ENCODE data around the gene TNS3. TPM values are rescaled to one million over a fixed set of nuclear protein-coding genes. Genes with fewer than 3 reads are reported as not detected.

TNS3 gene
- total and polyA plus RNA-seq, 2 of the 13 experiments (the other 11 are each of a cell fraction or from before 2014, with no cell fraction given) = 52.9 to 55.7 TPM

GRCh38 chr7:47549916-47550315 is 32.0 kb downstream of the TNS3 start:
- H4K20me1 ChIP-seq (ENCODE audit: insufficient read depth, low read length) = peaks cover 34% of the 10 kb centered on the region
- ATAC-seq = no peak
- no peak overlapping the region for H3K27ac ChIP-seq (ENCODE audit: extremely low read length, insufficient read depth, low read length)
- no peak overlapping the region for H3K4me2 ChIP-seq (ENCODE audit: low read depth, low read length)
- BruUV-seq (replicated peaks) = no TSS peak
- no peaks in the 10 kb centered on the region for H3K9me3 ChIP-seq (ENCODE audit: low read length)
- H3K4me3 ChIP-seq (replicated peaks in 1 of 3; ENCODE audit: insufficient read depth in 1 of 3, low read depth in 2 of 3, low read length in 3 of 3) = no peak overlapping the region
- no peak for DNase-seq (ENCODE audit: low spot score)
- ChIA-PET POLR2A (no interaction called here), CTCF (ENCODE audit: low intra/inter-chr PET ratio, low total read pairs) (no interaction called here)
- 98% methylated on average over 8 of the region's 8 CpGs for WGBS (ENCODE audit: low lambda C conversion rate)
- peaks cover 78% of the 10 kb centered on the region for H3K79me2 ChIP-seq (ENCODE audit: insufficient read depth, low read length)
- no peak overlapping the region for H3K9ac ChIP-seq (ENCODE audit: insufficient read depth, low read depth, low read length)
- in situ Hi-C loops (cut with HindIII; ENCODE audit: extremely low pct_ligation_motif_present, low pct_unique_long_range_greater_than_20kb) = no loop called here
- intact Hi-C loops (cut with micrococcal nuclease; ENCODE audit: unreplicated experiment) = no loop called here
- peaks cover 6 to 28% of the 10 kb centered on the region in 2 experiments; a peak in 4 of 5 replicates for H3K36me3 ChIP-seq (replicated peaks in 1 of 2; ENCODE audit: control insufficient read depth in 1 of 2, insufficient read depth in 2 of 2, low read length in 2 of 2)
- FAIRE-seq = no peak
- H2AFZ ChIP-seq (ENCODE audit: low read length) = no peak overlapping the region
- H3K27me3 ChIP-seq (ENCODE audit: control insufficient read depth in 1 of 2, insufficient read depth in 2 of 2, low read length in 2 of 2) = no peaks in the 10 kb centered on the region
- H3K4me1 ChIP-seq (ENCODE audit: insufficient read depth, low read length) = peaks cover 52% of the 10 kb centered on the region
- TF ChIP-seq ELF4 (CRISPR knock-in tag; IDR thresholded peaks at IDR 0.05; ENCODE audit: borderline replicate concordance) = no peak
- no peak for TF ChIP-seq ETV5 (CRISPR knock-in tag; IDR thresholded peaks at IDR 0.05; ENCODE audit: borderline replicate concordance)
- no peak for TF ChIP-seq ZNF761 (CRISPR knock-in tag; conservative IDR thresholded peaks at IDR 0.05)
- TF ChIP-seq NR2F6 (IDR thresholded peaks at IDR 0.05) = no peak
- TF ChIP-seq NR2F6 (CRISPR knock-in tag; IDR thresholded peaks at IDR 0.05) = no peak
- TF ChIP-seq ZBTB14 (CRISPR knock-in tag; IDR thresholded peaks at IDR 0.05) = no peak
- TF ChIP-seq ZSCAN22 (CRISPR knock-in tag; IDR thresholded peaks at IDR 0.05) = no peak

DNA sequence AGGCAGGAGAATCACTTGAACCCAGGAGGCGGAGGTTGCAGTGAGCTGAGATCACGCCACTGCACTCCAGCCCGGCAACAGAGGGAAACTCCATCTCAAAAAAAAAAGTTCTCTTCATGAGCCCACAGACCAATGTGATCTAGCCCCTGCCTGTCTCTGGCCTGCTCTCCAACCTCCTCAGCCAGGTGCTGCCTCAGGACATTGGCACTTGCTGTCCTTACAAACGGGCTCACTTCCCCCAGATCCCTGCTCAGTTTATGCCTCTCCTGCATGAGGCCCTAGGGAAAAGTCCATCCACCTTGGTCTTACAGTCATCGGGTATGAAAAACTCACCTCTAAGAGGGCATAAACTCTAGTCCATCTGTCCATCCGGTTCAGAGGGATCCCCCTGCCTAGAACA is 32.5 kb downstream of the TNS3 start:
- no TSS peak for BruUV-seq (replicated peaks)
- in situ Hi-C loops (cut with HindIII; ENCODE audit: extremely low pct_ligation_motif_present, low pct_unique_long_range_greater_than_20kb) = no loop called here
- Histone ChIP-seq H2AFZ (ENCODE audit: low read length) (no peak overlapping the region), H3K79me2 (ENCODE audit: insufficient read depth, low read length) (peaks cover 82% of the 10 kb centered on the region), H4K20me1 (ENCODE audit: insufficient read depth, low read length) (peaks cover 34% of the 10 kb centered on the region), H3K4me2 (ENCODE audit: low read depth, low read length) (no peak overlapping the region), H3K4me1 (ENCODE audit: insufficient read depth, low read length) (peaks cover 55% of the 10 kb centered on the region), H3K9ac (ENCODE audit: insufficient read depth, low read depth, low read length) (no peak overlapping the region), H3K4me3 (replicated peaks in 1 of 3; ENCODE audit: insufficient read depth in 1 of 3, low read depth in 2 of 3, low read length in 3 of 3) (no peak overlapping the region), H3K36me3 (replicated peaks in 1 of 2; ENCODE audit: control insufficient read depth in 1 of 2, insufficient read depth in 2 of 2, low read length in 2 of 2) (peaks cover 6 to 26% of the 10 kb centered on the region in 2 experiments; a peak in 4 of 5 replicates), H3K9me3 (ENCODE audit: low read length) (no peaks in the 10 kb centered on the region), H3K27me3 (ENCODE audit: control insufficient read depth in 1 of 2, insufficient read depth in 2 of 2, low read length in 2 of 2) (no peaks in the 10 kb centered on the region), H3K27ac (ENCODE audit: extremely low read length, insufficient read depth, low read length) (no peak overlapping the region)
- 98% methylated on average over 6 of the region's 6 CpGs for WGBS (ENCODE audit: low lambda C conversion rate)
- ChIA-PET CTCF (ENCODE audit: low intra/inter-chr PET ratio, low total read pairs) (no interaction called here), POLR2A (no interaction called here)
- FAIRE-seq = no peak
- ATAC-seq = no peak
- TF ChIP-seq RXRA (CRISPR knock-in tag; IDR thresholded peaks at IDR 0.05) = no peak
- TF ChIP-seq POLR2A (IDR thresholded peaks at IDR 0.05; ENCODE audit: insufficient read depth in 1 of 2, low read depth in 2 of 2, low read length in 2 of 2) = 0 out of 4 replicates have a peak, but pooled peaks of 1 of the 2 experiments have one; percentile 28
- no peak for TF ChIP-seq ZNF362 (CRISPR knock-in tag; IDR thresholded peaks at IDR 0.05; ENCODE audit: borderline replicate concordance)
- TF ChIP-seq ZMYM3 (CRISPR knock-in tag; IDR thresholded peaks at IDR 0.05) = peak; percentile 34; the same call in 1 of the 2 replicates
- DNase-seq (ENCODE audit: low spot score) = no peak
- intact Hi-C loops (cut with micrococcal nuclease; ENCODE audit: unreplicated experiment) = no loop called here

Measured in HepG2 (cell line).